ENCODE measurements around the gene SURF6.
A peak's percentile ranks its signal among the peaks of the same experiment; 100 is the strongest.

SURF6 gene

DNA sequence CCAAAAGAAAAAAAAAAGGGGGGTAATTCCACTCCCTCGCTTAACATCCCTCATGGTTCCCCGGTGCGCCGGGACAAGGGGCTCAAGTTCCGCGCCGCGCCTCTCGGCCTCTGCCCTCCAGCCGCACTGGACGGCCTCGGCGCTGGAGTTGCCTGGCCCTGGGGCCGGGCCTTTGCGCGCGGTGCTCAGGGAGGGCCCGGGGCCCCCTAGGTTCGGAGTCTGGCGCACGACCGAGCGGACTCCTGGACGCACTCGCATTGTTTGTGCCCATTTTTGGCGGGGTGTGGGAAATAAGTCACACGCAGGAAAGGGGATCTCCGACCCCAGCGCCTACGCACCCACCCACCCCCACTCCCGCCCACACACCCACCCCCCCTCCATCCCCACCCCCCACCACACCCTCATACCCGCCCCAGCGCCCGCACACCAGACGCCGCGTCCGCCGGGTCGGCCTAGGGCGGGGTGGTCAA lies 11.6 kb upstream of the SURF6 start:
- 0% methylated on average over 36 to 37 of the region's 41 CpGs for whole genome bisulfite sequencing, 2 experiments
- no peaks in the 10 kb centered on the region for H3K9me3 ChIP-seq (ENCODE audit: control insufficient read depth, low read length)
- H3K36me3 ChIP-seq (ENCODE audit: control insufficient read depth, insufficient read depth, low read length), result peaks cover 56% of the 10 kb centered on the region
- peaks cover 7% of the 10 kb centered on the region for H3K4me1 ChIP-seq (ENCODE audit: control insufficient read depth, insufficient read depth, low read length)
- H3K27ac ChIP-seq (ENCODE audit: insufficient read depth, low read depth, low read length, poor library complexity, severe bottlenecking), result no peak overlapping the region
- H3K27me3 ChIP-seq (ENCODE audit: control insufficient read depth, insufficient read depth, low read length, poor library complexity, severe bottlenecking), result no peaks in the 10 kb centered on the region
- H3K4me3 ChIP-seq (ENCODE audit: insufficient read depth, low read depth, low read length), result peak overlapping the region; percentile 98

DNA sequence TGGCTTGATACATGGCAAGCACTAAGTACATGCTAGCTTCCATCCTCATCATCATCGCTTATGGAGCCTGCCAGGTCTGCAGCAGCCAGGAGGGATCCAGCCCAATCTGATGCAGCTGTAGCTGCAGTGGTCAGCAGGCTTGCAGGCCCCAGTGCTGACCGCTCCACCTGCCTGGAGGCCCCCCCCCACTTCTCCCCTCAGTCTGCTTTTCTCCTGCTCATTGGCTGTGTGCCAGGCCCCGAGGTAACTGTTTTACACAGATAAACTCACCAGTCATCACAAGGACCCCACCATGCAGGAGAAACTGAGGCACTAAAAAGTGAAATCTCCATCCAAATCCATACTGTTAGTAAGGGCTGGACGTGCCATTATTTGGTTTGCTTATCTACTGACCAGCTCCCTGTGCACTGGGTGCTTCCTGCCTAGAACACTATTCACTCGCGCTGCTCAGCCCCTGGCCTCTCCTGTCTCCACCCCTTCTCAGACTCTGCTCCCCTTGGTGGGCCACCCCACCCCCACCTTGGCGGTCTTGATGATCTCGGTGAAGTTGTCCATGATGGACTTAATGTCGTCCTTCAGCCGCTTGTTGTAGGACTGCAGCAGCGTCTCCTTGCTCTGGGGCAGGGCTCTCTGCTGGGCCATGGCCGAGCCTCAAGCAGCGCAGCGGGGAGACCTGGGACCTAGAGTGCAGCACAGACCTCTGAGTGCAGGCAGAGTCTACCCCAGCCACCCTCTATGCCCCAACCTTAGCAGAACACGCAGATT lies 10.2 kb upstream of the SURF6 start:
- H3K27ac ChIP-seq (ENCODE audit: insufficient read depth, low read depth, low read length, poor library complexity, severe bottlenecking), result no peak overlapping the region
- H3K27me3 ChIP-seq (ENCODE audit: control insufficient read depth, insufficient read depth, low read length, poor library complexity, severe bottlenecking), result no peaks in the 10 kb centered on the region
- H3K4me1 ChIP-seq (ENCODE audit: control insufficient read depth, insufficient read depth, low read length), result peaks cover 7% of the 10 kb centered on the region
- WGBS, 2 experiments, result 79 to 82% methylated on average over 15 of the region's 15 CpGs
- peak overlapping the region; percentile 98 for H3K4me3 ChIP-seq (ENCODE audit: insufficient read depth, low read depth, low read length)
- H3K36me3 ChIP-seq (ENCODE audit: control insufficient read depth, insufficient read depth, low read length), result peaks cover 56% of the 10 kb centered on the region
- no peaks in the 10 kb centered on the region for H3K9me3 ChIP-seq (ENCODE audit: control insufficient read depth, low read length)

DNA sequence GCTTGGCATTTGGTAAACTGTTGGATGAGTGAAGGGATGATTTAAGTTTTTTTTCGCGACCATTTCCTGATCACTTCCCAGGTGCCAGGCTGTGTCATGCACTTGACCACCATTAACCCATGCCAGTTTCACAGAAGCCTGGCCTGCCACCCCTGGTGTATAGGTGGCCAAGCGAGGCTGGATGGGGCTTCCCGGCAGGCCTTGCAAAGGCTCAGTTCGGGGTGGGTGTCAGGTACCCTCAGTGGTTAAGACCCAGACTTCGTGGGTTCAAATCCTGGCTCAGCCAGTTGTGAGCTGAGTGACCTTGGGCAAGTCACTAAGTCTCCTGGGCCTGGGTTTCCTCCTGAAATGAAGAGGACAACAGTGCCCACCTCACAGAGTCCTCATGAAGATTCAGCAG lies 9.6 kb upstream of the SURF6 start:
- no peaks in the 10 kb centered on the region for H3K9me3 ChIP-seq (ENCODE audit: control insufficient read depth, low read length)
- WGBS, 2 experiments, result 97 to 98% methylated on average over 6 of the region's 6 CpGs
- no peak overlapping the region for H3K4me3 ChIP-seq (ENCODE audit: insufficient read depth, low read depth, low read length)
- H3K27ac ChIP-seq (ENCODE audit: insufficient read depth, low read depth, low read length, poor library complexity, severe bottlenecking), result no peak overlapping the region
- H3K4me1 ChIP-seq (ENCODE audit: control insufficient read depth, insufficient read depth, low read length), result peaks cover 7% of the 10 kb centered on the region
- H3K36me3 ChIP-seq (ENCODE audit: control insufficient read depth, insufficient read depth, low read length), result peaks cover 58% of the 10 kb centered on the region
- H3K27me3 ChIP-seq (ENCODE audit: control insufficient read depth, insufficient read depth, low read length, poor library complexity, severe bottlenecking), result no peaks in the 10 kb centered on the region

DNA sequence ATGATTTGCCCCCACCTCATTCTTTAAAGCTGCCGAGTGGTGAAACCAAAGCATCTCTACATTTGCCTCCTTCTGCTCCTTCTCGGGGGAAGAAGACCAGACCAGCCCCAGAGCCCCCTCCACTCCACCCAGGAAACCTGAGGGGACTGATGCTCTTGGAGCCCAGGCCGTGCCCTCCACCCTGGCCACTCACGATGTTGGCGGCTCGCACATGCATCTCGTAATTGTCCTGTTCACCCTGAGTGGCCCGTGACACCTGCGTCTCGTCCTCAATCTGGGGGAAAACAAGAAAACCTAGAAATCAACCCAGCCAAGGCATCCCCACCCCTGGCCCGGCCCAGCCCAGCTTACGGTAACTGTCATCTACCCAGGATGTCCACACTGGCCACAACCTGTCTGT lies 9.0 kb upstream of the SURF6 start:
- no peak overlapping the region for H3K27ac ChIP-seq (ENCODE audit: insufficient read depth, low read depth, low read length, poor library complexity, severe bottlenecking)
- WGBS, 2 experiments, result 95 to 96% methylated on average over 12 of the region's 12 CpGs
- H3K36me3 ChIP-seq (ENCODE audit: control insufficient read depth, insufficient read depth, low read length), result peaks cover 58% of the 10 kb centered on the region
- no peaks in the 10 kb centered on the region for H3K27me3 ChIP-seq (ENCODE audit: control insufficient read depth, insufficient read depth, low read length, poor library complexity, severe bottlenecking)
- peaks cover 7% of the 10 kb centered on the region for H3K4me1 ChIP-seq (ENCODE audit: control insufficient read depth, insufficient read depth, low read length)
- no peak overlapping the region for H3K4me3 ChIP-seq (ENCODE audit: insufficient read depth, low read depth, low read length)
- no peaks in the 10 kb centered on the region for H3K9me3 ChIP-seq (ENCODE audit: control insufficient read depth, low read length)

DNA sequence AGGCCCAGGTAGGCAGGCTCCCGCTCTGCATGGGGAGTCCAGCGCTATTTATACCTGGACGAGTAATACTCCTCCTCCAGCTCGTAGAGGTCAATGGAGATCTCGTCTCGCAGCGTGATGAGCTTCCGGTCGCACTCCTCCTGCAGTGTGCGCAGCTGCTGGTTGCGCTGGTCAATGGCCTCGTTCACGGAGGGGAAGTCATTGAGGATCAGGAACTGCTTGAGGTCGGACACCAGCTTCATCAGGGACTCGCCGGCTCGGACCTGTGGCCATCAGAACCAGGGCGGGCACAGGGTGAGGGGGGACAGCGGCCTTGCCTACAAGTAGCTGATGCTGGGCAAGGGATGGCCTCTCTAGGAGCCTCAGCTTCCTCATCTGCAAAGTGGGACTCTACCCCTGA lies 8.1 kb upstream of the SURF6 start:
- H3K27ac ChIP-seq (ENCODE audit: insufficient read depth, low read depth, low read length, poor library complexity, severe bottlenecking), result no peak overlapping the region
- H3K9me3 ChIP-seq (ENCODE audit: control insufficient read depth, low read length), result no peaks in the 10 kb centered on the region
- no peak overlapping the region for H3K4me3 ChIP-seq (ENCODE audit: insufficient read depth, low read depth, low read length)
- peaks cover 7% of the 10 kb centered on the region for H3K4me1 ChIP-seq (ENCODE audit: control insufficient read depth, insufficient read depth, low read length)
- H3K27me3 ChIP-seq (ENCODE audit: control insufficient read depth, insufficient read depth, low read length, poor library complexity, severe bottlenecking), result no peaks in the 10 kb centered on the region
- H3K36me3 ChIP-seq (ENCODE audit: control insufficient read depth, insufficient read depth, low read length), result peaks cover 56% of the 10 kb centered on the region
- 96 to 97% methylated on average over 19 of the region's 19 CpGs for WGBS, 2 experiments

DNA sequence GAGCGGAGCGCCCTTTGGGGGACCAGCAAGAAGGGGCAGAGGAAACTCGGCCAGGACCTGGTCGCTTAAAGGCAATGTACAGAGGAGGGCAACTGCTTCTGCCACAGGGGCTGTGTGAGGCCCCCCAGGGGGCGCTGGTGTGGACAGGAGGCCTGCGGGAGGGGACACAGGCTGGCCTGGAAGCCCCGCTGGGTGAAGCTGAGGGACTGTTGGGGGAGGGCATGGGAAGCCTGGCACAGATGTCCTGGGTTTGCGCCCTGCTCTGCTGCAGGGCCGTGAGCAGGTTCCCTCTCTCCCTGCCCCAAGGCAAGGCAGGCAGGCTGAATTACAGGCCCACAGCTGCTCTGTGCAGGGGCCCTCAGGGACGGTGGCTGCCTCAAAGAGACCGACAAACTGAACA lies 6.6 kb upstream of the SURF6 start:
- peaks cover 7% of the 10 kb centered on the region for H3K4me1 ChIP-seq (ENCODE audit: control insufficient read depth, insufficient read depth, low read length)
- 86% methylated on average over 11 of the region's 11 CpGs for WGBS, 2 experiments
- H3K27me3 ChIP-seq (ENCODE audit: control insufficient read depth, insufficient read depth, low read length, poor library complexity, severe bottlenecking), result no peaks in the 10 kb centered on the region
- H3K9me3 ChIP-seq (ENCODE audit: control insufficient read depth, low read length), result no peaks in the 10 kb centered on the region
- H3K4me3 ChIP-seq (ENCODE audit: insufficient read depth, low read depth, low read length), result no peak overlapping the region
- H3K27ac ChIP-seq (ENCODE audit: insufficient read depth, low read depth, low read length, poor library complexity, severe bottlenecking), result no peak overlapping the region
- H3K36me3 ChIP-seq (ENCODE audit: control insufficient read depth, insufficient read depth, low read length), result peaks cover 56% of the 10 kb centered on the region

DNA sequence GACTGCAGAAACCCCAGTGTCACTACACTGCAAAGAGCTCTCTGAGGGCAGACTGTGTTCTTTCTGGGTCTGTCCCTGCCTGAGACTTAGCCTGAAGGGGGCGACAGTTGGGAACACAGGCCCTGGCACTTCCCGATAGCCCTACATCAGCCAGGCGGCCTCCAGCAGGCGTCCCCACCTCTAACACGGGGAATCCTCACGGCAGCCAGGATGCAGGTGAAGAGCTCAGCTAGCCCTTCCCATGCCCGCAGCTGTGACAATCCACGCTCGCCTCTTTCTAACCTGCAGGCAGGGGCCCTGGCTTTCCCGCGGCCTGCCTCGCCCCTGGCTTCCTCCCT lies 6.0 kb upstream of the SURF6 start:
- Histone ChIP-seq H3K27ac (ENCODE audit: insufficient read depth, low read depth, low read length, poor library complexity, severe bottlenecking) (no peak overlapping the region), H3K4me1 (ENCODE audit: control insufficient read depth, insufficient read depth, low read length) (peaks cover 7% of the 10 kb centered on the region), H3K27me3 (ENCODE audit: control insufficient read depth, insufficient read depth, low read length, poor library complexity, severe bottlenecking) (no peaks in the 10 kb centered on the region), H3K4me3 (ENCODE audit: insufficient read depth, low read depth, low read length) (no peak overlapping the region), H3K9me3 (ENCODE audit: control insufficient read depth, low read length) (no peaks in the 10 kb centered on the region), H3K36me3 (ENCODE audit: control insufficient read depth, insufficient read depth, low read length) (peaks cover 56% of the 10 kb centered on the region)
- 78 to 79% methylated on average over 12 of the region's 12 CpGs for WGBS, 2 experiments

DNA sequence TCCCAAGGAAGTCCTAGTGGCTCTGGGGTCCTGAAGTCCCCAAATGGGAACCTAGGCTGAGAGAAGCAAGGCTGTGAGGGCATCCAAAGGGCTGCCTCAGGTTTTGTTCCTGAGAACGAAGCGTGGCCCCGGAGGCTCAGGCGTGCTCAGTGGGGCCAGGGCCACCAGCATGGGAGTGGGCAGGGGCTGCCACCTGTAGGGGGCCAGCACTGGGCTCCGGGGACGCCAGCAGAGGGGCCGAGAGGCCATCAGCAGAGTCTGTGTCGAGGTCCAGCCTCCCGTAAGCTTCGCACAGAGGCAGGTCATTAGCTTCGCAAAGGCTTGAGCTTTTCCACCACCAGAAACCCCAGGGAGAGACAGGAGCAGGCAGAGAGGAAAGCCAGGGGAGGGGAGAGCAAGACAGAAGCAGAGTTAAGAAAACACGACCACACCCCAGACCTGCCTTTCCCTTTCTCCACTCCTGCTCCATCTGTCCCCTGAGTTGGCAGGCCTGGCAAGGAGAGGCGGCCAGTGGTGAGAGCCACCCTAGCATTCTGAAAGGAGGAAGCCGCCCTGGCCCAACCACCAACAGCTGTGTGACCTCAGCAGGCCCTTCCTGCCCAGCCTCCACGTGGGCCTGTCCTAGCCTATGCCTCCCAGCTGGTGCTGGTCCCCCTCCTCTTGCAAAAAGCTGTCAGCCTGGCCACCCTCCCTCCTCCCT lies 5.5 kb upstream of the SURF6 start:
- H3K36me3 ChIP-seq (ENCODE audit: control insufficient read depth, insufficient read depth, low read length), result peaks cover 56% of the 10 kb centered on the region
- H3K27me3 ChIP-seq (ENCODE audit: control insufficient read depth, insufficient read depth, low read length, poor library complexity, severe bottlenecking), result no peaks in the 10 kb centered on the region
- H3K4me3 ChIP-seq (ENCODE audit: insufficient read depth, low read depth, low read length), result no peak overlapping the region
- H3K9me3 ChIP-seq (ENCODE audit: control insufficient read depth, low read length), result no peaks in the 10 kb centered on the region
- 94 to 97% methylated on average over 15 of the region's 15 CpGs for WGBS, 2 experiments
- no peak overlapping the region for H3K27ac ChIP-seq (ENCODE audit: insufficient read depth, low read depth, low read length, poor library complexity, severe bottlenecking)
- H3K4me1 ChIP-seq (ENCODE audit: control insufficient read depth, insufficient read depth, low read length), result peaks cover 5% of the 10 kb centered on the region

DNA sequence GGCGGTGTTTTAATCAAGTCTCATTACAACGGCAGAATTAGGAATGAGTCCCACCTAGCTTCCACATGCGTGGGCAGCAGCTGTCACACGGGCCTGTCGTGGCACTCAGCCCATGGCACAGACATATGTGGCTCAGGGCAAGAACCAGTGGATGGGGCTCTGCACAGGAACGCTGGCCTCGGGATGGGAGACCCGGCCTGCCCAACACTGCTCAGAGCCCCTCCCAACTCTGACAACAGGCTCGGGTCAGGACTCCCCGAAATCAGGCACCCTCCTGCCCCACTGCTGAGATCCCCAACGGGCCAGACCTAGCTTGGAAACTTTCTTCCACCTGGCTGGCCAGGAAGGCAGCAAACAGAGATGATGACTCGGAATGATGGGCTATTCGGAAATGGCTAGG lies 4.9 kb upstream of the SURF6 start:
- Histone ChIP-seq H3K27ac (ENCODE audit: insufficient read depth, low read depth, low read length, poor library complexity, severe bottlenecking) (no peak overlapping the region), H3K27me3 (ENCODE audit: control insufficient read depth, insufficient read depth, low read length, poor library complexity, severe bottlenecking) (no peaks in the 10 kb centered on the region), H3K9me3 (ENCODE audit: control insufficient read depth, low read length) (no peaks in the 10 kb centered on the region), H3K4me1 (ENCODE audit: control insufficient read depth, insufficient read depth, low read length) (peaks cover 4% of the 10 kb centered on the region), H3K36me3 (ENCODE audit: control insufficient read depth, insufficient read depth, low read length) (peaks cover 56% of the 10 kb centered on the region), H3K4me3 (ENCODE audit: insufficient read depth, low read depth, low read length) (no peak overlapping the region)
- WGBS, 2 experiments, result 96% methylated on average over 13 of the region's 13 CpGs

DNA sequence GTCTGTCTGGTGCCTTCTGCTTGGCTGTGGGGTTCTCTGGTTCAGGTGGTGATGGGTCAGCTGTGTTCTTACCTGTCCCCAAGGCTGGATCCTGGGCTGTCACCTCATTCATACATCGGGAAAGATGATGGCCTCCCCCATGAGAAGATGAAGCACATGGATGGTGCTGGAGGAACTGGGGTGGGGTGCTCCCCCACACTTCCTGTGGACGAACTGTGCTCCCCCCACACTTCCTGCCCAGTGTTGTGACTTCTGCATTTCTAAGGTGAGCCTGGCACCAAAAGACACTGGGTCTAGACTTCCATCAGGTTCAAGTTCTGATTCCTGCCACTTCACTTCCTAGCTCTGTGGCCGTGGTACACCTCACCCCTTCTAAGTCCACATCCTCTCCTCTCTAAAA lies 4.3 kb upstream of the SURF6 start:
- H3K27me3 ChIP-seq (ENCODE audit: control insufficient read depth, insufficient read depth, low read length, poor library complexity, severe bottlenecking), result no peaks in the 10 kb centered on the region
- no peak overlapping the region for H3K27ac ChIP-seq (ENCODE audit: insufficient read depth, low read depth, low read length, poor library complexity, severe bottlenecking)
- H3K4me1 ChIP-seq (ENCODE audit: control insufficient read depth, insufficient read depth, low read length), result peaks cover 4% of the 10 kb centered on the region
- WGBS, 2 experiments, result 96 to 97% methylated on average over 3 of the region's 3 CpGs
- H3K4me3 ChIP-seq (ENCODE audit: insufficient read depth, low read depth, low read length), result no peak overlapping the region
- H3K36me3 ChIP-seq (ENCODE audit: control insufficient read depth, insufficient read depth, low read length), result peaks cover 50% of the 10 kb centered on the region
- H3K9me3 ChIP-seq (ENCODE audit: control insufficient read depth, low read length), result no peaks in the 10 kb centered on the region
